GM18858 (cell line): ENCODE results near the gene ADAMTS7.
A peak's percentile ranks its signal among the peaks of the same experiment; 100 is the strongest.
"Not testable (repeated sequence)": the region's sequence is repeated elsewhere in the genome, so short reads cannot be mapped to it uniquely, and the experiment has no call there.

ENCODE experiments used
- ATAC-seq: cut with Tn5 transposase; IDR thresholded peaks from one replicate; pipeline ENCODE4 v1.9.1; 2021; ENCODE audit not compliant: unreplicated experiment

The ADAMTS7 gene

DNA sequence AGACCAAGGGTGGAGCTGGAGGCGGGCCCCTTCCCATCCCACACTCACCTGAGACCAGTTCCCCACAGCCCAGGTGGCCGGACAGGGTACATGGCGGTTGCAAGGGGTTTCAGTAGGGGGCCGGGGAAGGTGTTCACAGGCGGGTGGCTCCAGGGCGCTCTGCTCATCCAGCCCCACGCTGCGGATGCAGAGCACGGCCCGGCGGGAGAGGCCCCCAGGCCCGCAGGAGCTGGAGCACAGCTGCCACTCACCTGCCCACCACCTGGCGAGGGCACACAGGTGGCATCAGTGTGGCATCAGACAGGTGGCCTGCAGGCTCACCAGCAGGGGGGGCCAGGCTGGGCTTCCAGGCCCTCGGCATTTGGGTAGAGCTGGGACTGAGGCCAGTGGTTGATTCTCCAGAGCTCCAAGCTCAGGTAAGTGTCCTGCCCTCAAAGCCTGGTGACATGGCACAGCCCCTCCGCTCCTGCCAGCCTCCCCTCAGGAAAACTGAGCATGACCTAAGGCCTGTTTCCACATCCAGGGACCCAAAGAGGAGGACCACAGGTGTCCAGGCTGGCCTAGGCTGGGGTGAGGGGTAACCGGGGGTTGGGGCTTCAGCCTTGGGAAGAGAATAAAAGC lies 43.8 kb downstream of the ADAMTS7 start:
- no peak for ATAC-seq

DNA sequence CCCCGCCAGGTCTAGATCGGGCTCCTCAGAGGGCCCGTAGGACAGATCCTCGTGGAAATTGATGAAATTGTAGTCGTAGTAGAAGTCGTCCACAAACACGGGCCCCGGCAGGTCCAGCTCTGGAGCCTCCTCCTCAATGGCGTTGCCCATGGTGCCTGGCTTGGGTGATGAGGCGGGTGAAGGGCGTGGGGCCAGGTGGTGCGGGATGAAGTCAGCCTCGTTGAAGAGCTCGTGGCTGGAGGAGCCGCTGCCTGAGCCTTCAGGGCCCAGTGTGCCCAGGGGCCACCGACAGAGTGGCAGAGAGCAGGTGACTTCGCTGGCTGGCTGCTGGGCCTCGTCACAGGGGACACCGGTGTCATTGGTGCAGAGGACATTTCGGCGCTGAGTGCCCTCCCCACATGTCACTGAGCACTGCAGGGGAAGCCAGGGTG lies 44.6 kb downstream of the ADAMTS7 start:
- not testable (repeated sequence) for ATAC-seq

DNA sequence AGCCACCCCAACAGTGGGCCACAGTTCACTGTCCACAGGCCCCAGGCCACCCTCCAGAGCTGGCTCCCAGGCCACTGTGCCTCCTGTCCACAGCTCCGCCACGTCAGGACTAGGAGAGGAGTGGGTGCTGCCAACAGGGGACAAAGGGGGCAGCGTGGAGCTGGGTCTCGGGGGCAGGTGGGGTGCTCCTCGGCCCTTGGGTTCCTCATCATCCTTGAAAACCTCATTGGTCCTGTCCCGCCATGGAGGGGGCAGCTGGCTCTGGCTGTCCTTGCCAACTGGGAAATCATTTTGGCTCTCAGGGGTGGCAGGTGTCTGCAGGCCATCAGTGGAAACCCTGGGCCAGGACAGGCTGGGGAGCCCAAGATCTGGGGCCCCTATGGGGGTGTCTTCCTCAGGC lies 45.2 kb downstream of the ADAMTS7 start:
- ATAC-seq: no peak

DNA sequence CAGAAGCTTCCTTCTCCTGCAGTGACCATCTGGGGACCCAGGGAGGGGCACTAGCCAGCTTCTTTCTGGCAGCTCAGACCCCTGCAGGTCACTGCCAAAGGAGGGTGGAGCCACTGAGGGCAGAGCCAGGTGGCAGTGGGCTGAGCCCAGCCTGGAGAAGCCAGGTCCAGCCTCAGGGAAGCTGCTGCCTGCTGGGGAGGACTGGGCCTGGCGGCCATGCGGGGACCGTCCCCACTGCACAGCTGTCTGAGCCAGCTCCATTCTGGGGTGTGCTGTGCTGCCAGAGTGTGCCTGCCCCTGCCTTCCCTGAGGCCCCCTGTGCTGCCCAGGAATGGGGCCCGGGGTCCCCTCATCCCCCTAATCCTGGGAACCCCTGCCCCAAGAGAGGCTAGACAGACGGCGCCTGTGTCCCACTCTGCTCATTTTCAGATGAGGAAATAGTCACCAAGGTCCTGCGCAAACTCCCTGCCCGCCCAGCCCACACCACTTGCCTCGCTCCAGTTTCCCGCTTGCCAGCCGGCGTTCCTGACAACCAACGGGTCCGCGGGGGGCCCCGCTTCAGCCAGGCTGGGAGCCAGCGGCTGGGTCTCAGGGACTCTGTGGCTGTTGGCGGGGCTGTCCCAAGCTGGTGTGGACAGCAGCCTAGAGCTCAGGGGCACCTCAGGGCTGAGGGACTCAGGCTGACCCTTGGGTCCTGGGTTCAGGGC lies 46.0 kb downstream of the ADAMTS7 start:
- ATAC-seq: not testable (repeated sequence)

DNA sequence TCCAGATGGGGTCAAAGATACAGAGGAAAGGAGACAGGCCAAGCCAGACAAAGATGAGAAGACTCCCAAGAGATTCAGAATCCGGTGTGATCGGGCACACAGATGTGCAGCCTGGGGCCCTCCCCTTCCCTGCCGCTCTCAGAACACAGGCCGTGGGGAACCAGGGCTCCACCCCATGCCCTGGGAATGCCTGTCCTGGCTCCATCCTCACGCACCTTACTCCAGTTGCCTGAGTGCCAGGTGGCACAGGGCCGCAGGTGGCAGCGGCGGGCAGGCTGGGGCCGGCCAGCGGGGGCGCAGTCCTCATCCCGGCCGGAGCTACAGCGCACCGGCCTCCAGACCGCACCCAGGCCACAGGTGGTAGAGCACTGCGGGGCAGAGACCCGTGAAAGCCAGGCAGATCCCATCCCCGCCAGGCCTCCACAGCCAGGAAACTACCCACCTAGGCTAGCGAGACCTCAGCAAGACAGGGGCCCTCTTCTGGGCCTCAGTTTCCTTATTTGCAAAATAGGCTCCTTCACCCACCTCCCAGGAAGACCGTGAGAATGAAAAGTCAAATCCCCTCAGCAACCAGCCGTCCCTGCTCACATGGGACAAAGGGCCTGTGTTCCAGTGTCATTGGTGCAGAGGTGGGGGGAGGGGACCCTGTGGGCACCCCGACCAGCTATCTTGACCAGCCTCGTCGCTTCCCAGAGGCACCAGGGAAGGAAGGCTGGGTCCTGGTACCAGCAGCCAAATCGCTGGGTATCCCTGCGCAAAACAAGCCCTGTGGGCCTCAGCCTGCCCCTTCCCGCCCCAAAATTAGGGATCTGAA lies 46.7 kb downstream of the ADAMTS7 start:
- ATAC-seq: not testable (repeated sequence)

DNA sequence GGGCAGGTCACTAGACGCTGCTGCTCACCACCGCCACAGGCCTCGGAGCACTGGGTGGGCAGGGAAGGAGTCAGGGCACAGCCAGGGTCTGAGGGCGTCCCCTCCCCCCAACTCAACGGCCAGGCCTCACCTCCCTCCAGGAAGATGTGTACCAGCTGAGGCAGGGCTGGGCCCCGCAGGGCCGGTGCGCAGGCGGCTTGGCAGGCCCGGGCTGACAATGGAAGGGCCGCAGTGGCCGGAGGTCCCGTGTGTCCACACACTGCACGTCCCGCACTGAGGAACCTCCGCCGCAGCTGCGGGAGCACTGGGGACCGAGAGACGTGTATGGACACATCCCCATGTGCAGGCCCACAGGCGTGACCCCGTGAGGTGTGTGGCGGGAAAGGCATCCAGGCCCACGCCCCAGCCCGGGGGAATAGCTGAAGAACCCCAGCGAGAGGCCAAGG lies 47.4 kb downstream of the ADAMTS7 start:
- no peak for ATAC-seq

DNA sequence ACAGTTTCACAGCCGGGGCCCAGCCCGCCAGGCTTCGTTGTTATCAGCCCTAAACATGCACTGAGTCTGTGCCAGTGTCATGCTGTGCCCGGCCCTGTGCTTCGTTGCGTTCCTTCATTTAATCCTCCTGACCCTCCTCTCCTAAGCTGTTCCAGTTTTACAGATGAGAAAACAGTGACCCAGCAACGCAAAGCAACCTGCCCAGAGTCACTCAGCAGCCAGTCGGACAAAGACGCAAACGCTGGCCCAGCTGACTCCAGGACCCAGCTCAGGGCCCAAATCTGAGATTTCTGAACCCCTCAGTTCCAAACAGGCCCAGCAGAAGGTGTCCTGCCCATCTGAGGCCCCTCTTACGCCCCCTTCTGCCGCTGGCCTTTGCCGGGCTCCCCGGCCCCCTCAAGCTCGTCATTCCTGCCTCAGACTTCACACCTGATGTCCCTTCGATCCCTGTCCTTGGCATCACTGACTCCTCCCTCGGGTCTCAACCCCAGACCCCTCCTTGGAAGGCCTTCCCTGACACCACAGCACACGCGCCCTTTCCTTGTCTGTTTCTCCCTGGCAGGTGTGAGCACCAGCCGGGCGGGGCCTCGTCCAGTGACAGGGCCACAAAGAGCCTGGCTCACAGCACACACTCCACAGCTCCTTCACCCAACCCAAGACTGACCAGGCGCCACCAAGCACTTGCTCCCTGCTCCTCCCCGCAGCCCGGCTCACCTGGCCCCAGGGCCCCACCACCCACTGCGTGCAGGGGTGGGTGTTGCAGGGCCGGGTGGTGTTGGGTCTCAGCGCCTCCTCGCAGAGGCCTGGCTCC lies 48.1 kb downstream of the ADAMTS7 start:
- no peak for ATAC-seq

DNA sequence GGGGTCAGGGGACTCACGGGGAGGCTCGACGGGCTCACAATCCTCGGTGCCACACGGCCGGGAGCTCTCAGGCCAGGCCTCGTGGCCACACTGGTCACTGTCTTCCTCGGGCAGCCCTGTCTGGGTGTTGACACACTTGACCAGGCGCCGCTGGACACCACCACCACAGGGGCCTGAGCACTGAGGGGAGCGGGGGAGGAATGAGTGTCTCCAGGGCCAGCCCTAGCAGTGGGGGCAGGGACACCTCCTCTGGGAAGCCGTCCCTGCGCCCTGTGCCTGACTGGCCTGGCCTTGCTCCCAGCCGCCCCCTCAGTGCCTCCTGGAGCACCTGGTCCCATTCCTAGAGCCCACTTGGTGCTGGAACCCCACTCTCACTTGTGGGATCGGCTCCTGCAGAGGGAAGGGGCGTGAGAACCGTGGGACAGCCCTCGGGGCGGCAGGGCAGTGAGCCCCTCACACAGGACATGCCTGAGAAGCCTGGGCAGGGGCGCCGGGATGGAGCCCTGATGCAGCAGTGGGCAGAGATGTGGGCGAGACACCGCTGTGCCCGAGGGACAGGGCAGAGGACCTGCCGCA lies 48.8 kb downstream of the ADAMTS7 start:
- not testable (repeated sequence) for ATAC-seq

DNA sequence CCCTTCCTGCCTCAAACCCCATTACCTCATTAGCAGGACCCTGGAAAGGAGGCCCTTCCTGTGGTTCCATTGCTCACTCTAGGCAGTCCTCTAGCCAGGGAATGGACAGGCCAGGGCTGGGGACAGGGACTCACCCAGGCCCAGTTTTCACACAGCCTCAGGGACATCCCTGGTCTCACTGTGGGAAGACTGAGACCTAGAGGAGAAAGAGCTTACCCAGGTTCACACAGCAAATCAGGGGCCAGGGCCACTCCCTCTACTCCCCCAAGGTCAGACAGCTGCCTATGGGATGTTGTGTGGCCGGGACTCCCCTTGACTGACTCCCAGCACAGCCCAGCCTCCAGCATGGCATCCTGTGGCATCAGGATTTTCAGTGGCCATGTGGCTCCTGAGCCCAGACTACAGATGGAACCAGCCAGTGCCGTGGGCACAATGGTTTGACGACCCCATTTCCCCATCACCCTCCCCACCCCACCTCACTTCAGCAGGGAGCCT lies 49.3 kb downstream of the ADAMTS7 start:
- ATAC-seq: no peak

DNA sequence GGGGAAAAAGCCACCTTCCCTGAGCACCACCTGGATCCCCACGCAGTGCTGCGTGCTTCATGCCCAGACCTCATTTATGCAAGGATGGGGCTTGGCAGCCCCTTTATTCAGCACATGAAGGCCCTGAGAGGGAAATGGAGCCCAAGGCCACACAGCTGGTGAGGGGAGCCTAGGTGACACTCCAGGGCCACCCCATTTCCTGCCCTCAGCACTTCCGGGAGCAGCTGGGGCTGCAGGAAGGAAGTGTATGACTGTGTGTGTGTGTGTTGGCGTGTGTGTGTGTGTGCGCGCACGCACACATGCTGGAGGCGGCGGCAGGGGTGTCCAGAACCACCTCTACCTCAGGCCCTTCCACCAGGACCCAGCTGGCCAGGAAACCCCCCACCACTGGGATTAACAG lies 49.8 kb downstream of the ADAMTS7 start:
- ATAC-seq: not testable (repeated sequence)

DNA sequence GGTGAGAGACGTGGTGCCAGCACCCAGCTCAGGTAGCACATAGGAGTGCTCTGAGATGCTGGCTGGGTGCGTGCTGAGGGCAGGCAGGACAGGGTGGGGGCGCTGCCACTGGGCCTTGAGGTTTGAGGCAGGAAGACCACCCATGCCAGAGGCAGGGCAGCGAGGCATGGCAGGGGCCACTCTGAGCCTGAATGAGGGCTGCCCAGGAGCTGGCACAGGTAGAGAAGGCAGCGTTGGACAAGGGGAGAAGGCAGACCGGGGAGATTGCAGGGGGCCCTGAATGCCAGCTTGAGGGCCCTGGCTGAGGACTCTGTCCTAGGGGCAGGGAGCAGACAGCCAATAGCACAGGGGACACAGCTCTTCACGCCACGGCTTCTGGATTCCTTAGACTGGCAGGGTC lies 50.2 kb downstream of the ADAMTS7 start:
- no peak for ATAC-seq

DNA sequence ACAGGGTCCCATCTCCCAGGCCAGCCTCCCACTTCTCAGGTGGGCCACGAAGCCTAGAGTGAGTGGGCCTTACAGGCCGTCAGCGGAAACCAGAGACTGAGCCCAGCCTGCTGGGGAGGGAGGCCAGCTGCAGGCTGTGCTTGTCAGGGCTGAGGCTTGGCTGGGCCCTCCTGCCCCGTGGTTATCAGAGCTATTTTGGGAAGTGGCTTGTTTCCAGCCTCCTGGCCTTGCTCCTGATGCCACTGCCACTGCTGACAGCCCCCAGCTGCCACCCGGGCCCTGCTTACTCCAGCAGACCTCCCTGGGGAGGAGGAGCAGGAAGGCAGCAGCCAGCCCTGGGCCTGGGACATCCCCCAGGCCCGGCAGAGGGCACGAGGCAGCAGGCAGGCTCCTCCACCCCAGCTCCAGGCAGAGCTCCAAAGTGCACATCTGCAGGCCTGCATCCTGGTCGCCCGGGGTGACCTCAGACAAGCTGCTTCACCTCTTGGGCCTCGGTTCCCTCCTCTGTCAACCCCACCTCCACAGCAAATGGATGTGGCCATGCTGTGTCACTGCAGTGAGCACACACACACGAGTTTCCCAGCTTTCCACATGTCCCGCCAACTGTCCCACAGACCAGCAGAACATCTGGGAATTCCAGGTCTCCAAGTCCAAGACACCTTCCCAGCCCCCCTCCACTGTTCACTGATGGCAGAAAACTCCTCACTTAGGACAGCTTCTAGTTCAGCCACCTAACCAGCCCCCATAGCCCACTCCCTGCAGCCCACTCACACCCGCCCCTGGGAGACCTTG lies 51.0 kb downstream of the ADAMTS7 start:
- not testable (repeated sequence) for ATAC-seq

DNA sequence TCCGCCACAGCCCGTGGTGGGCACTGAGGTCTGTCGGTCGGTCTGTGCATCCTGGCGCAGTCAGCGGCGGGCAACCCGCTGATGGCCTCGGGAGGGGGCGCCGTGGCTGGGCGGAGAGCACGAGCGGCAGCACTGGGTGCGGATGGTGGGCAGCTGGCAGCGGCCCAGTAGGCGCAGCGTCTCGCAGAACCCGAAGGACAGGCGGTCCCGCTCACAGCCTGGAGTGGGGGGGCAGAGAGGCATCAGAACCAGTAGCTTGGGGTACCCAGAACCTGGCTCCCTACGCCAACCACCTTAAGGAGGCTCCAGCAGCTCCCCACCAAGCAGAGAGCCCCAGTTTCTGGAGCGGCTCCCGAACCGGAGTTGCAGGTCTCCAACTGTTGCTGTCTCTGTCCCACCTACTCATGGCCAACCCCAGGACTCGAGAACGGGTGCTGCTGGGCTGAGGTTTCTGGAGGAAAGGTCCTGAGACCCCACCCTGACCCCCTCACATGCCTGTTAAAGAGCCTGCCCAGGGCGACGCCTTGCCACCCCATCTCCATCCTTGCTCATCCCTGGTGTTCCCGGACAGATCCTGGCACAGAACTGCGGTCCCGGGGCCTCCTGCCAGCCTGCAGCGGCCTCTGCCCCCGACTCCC lies 51.8 kb downstream of the ADAMTS7 start:
- not testable (repeated sequence) for ATAC-seq

DNA sequence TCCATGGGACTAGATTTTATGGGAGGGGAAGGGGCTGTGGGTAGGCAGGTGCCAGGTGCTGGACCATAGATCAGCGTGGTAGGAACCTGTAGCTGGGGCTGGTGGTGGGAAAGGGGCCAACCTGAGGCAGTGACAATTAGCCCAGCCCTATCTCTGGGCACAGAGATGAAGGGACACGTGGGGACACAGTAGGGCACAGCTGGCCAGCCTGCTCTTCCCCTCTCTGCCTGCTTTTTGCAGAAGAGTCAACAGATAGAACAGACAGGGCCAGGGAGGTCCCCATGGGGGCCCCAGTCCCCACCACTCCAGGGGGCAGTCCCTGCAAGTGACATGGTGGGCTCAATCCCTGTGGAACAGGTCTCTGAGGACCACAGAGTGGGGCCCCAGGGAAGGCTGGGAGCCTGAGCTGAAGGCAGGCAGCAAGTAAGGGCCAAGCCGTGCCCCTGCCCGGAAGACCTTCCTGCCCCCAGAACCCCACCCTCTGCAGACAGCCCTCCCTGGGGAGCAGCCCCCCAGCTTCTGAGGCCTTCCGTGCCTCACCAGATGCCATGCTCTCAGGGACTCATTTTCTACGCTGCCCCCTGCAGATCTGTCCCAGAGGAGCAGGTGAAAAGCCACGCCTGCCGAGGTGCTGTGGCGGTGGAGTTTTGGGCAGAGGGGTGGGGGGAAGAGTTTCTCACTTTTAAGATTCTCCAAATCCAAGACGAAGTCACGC lies 52.6 kb downstream of the ADAMTS7 start:
- ATAC-seq: not testable (repeated sequence)

DNA sequence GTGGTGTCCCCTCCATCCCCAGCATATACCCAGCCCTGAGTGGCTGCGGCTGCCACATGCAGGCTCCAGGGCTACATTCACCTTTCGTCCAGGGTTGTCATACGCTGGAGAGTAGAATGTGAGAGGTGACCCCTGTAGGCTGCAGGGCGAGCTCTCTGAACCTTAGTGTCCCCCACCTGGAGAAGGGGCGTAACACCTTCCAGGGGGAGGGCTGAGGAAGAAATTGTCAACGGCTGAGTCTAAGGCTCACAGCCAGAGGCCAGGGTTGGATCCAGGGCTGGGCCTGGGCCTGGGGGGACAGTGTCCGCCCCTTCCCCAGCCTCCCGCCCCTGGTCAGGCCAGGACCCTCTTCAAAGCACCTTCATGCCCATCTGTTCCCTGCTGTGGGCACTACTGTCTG lies 53.2 kb downstream of the ADAMTS7 start:
- not testable (repeated sequence) for ATAC-seq

DNA sequence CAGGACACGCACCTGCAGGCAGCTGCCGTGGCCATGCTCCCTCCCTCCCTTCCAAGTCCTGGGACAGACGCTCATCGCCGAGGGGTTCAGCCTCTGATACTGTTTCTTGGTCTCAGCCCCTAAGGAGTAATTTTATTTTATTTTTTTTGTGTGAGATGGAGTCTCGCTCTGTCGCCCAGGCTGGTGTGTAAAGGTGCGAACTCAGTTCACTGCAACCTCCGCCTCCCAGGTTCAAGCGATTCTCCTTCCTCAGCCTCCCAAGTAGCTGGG lies 53.7 kb downstream of the ADAMTS7 start:
- no peak for ATAC-seq

DNA sequence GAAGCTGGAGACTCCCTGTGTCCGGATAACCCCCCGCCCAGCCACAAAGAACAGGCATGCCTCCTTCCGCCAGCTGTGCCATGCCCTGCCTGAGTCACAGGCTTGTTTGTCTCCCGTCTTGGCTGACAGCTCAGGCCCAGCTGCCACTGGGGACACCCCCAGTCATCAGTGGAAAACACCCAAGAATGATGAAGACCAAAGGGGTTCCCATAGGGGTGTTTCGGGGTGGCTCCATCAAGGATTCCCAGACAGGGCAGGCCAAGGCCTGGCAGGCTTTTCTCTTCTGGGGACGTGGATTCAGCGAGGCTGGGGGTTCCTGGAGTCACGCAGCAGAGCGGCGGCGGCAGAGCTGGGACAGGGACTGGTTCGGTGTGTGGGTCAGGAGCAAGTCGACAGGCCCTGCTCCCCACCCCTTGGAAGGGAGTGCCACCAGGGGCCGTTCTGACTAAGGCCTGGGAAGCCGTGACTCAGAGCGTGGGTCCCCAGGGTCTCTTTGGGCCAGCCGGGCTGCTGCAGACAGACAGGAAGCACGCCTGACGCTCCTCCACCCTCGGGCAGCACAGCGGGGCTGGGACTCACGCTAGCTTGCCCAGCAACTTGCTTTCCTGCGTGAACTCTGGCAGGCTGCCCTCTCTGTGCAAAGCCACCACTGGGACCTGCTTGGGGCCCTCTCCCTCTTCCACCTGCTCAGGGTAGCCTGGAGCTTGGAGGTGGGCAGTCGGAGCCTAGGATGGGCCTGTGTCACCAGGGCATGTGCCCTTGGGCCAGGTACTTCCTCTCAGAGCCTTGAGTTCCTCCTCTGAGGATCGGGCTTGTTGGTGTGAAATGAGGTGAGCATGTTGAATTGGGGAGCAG lies 54.3 kb downstream of the ADAMTS7 start:
- peak; percentile 57 for ATAC-seq
